ENCODE data around the gene SIGLEC1. TPM values are rescaled to one million over a fixed set of nuclear protein-coding genes. Genes with fewer than 3 reads are reported as not detected.

Gene SIGLEC1
- total and polyA plus RNA-seq, 2 of the 4 experiments (the other 2 are of a cell fraction), result not detected

GRCh38 chr20:3760655-3761348 is 48.4 kb upstream of the SIGLEC1 start:
- Histone ChIP-seq H3K18ac (ENCODE audit: low read depth, low read length) (no peak overlapping the region), H3K14ac (replicated peaks; ENCODE audit: low read depth, low read length) (no peak overlapping the region), H3K9me1 (ENCODE audit: insufficient read depth, low read length) (peaks cover 5% of the 10 kb centered on the region; the same call in 1 of the 2 replicates), H3K9ac (ENCODE audit: low read depth, low read length) (no peak overlapping the region), H3K23ac (ENCODE audit: low read depth, low read length) (no peak overlapping the region), H2BK120ac (ENCODE audit: low read depth, low read length) (no peak overlapping the region), H3K36me3 (ENCODE audit: control insufficient read depth, insufficient read depth, low read length) (peaks cover 4% of the 10 kb centered on the region; the same call in 1 of the 2 replicates), H3K4me1 (ENCODE audit: control insufficient read depth, insufficient read depth, low read length) (no peaks in the 10 kb centered on the region; the same call in 1 of the 2 replicates), H3K27ac (ENCODE audit: insufficient read depth, low read length) (no peak overlapping the region), H3K4ac (ENCODE audit: low read depth, low read length) (no peak overlapping the region), H3K79me1 (ENCODE audit: low read depth in 1 of 2, low read length in 2 of 2) (peaks cover 3 to 34% of the 10 kb centered on the region in 2 experiments; a peak in 3 of 4 replicates), H3K56ac (ENCODE audit: extremely low read depth, insufficient read depth, low read length) (no peak overlapping the region), H2BK5ac (ENCODE audit: low read depth, low read length, poor library complexity, severe bottlenecking) (no peak overlapping the region), H3K4me3 (ENCODE audit: insufficient read depth, low read depth, low read length) (no peak overlapping the region), H4K5ac (ENCODE audit: low read depth, low read length) (no peak overlapping the region), H2AFZ (replicated peaks; ENCODE audit: low read length, poor library complexity) (no peak overlapping the region), H2AK5ac (ENCODE audit: low read depth, low read length) (no peak overlapping the region), H2BK15ac (ENCODE audit: low read depth, low read length) (no peak overlapping the region), H4K20me1 (ENCODE audit: insufficient read depth, low read length) (peaks cover 9% of the 10 kb centered on the region; the same call in 1 of the 2 replicates), H2BK20ac (ENCODE audit: low read depth, low read length) (no peak overlapping the region), H3K4me2 (ENCODE audit: low read depth, low read length) (no peak overlapping the region), H3K27me3 (ENCODE audit: control insufficient read depth, insufficient read depth, low read length) (no peaks in the 10 kb centered on the region), H2AK9ac (replicated peaks; ENCODE audit: low read depth, low read length, poor library complexity) (no peak overlapping the region), H4K91ac (ENCODE audit: insufficient read depth, low read depth, low read length) (no peak overlapping the region), H4K8ac (ENCODE audit: low read depth in 2 of 2, low read length in 2 of 2) (peak overlapping the region in 1 of 2 experiments; percentile 42; a peak in 1 of 4 replicates), H3K9me3 (ENCODE audit: control insufficient read depth, insufficient read depth, low read length) (no peaks in the 10 kb centered on the region)
- dilution Hi-C loops (cut with HindIII; ENCODE audit: low sequenced_read_pairs, unreplicated experiment) (no loop called here), intact Hi-C loops (cut with micrococcal nuclease) (no loop called here), in situ Hi-C loops (cut with MboI; ENCODE audit: low sequenced_read_pairs) (no loop called here)
- BruUV-seq (replicated peaks), result no TSS peak
- no peak; the same call in 1 of the 2 replicates for ATAC-seq (ENCODE audit: low read depth)
- WGBS, 2 experiments (ENCODE audit: extremely low coverage in 2 of 2, insufficient read length in 1 of 2), result 86% methylated on average over 2 of the region's 10 CpGs; no CpG with 5 or more reads in 1 of the 2 experiments
- POLR2A ChIA-PET (ENCODE audit: unreplicated experiment), result interaction anchor here (0.6 to 1.2 kb wide), 3 partner anchors 8 to 25 kb away, joined by 3 to 8 read pairs (median 3); no protein-coding TSS in a partner anchor
- DNase-seq, result no peak
- CTCF ChIA-PET, result interaction anchor here (0.8 kb wide), 1 partner anchor 21 kb away, joined by 4 read pairs; the partner anchor contains the start of gene SPEF1
- TF ChIP-seq SMC3 (IDR thresholded peaks at IDR 0.05; ENCODE audit: low read depth, low read length) (no peak), NFE2L2 (IDR thresholded peaks at IDR 0.05; ENCODE audit: low read depth, low read length) (no peak), RAD21 (IDR thresholded peaks at IDR 0.05; ENCODE audit: low read length) (no peak), ELK1 (IDR thresholded peaks at IDR 0.05; ENCODE audit: borderline replicate concordance, low read depth, low read length) (no peak), CHD1 (IDR thresholded peaks at IDR 0.05; ENCODE audit: low read depth, low read length) (no peak), RCOR1 (IDR thresholded peaks at IDR 0.05; ENCODE audit: insufficient replicate concordance, low read length) (no peak), BHLHE40 (IDR thresholded peaks at IDR 0.05; ENCODE audit: low read depth, low read length) (no peak), CTCF (conservative IDR thresholded peaks at IDR 0.05; ENCODE audit: low read depth, low read length) (no peak), MXI1 (IDR thresholded peaks at IDR 0.05; ENCODE audit: borderline replicate concordance, low read depth, low read length) (no peak), MAFK (IDR thresholded peaks at IDR 0.05; ENCODE audit: low read depth, low read length) (no peak), CEBPB (IDR thresholded peaks at IDR 0.05; ENCODE audit: low read depth, low read length) (no peak), USF2 (IDR thresholded peaks at IDR 0.05; ENCODE audit: low read depth, low read length) (no peak), FOS (IDR thresholded peaks at IDR 0.05; ENCODE audit: low read depth, low read length) (no peak), RFX5 (IDR thresholded peaks at IDR 0.05; ENCODE audit: low read depth, low read length) (no peak)

All from IMR-90 (cell line).